Activated naive CD8-positive, alpha-beta T cell treated with anti-CD3 and anti-CD28 coated beads, Interleukin-2, amount 10 ng/mL, durations not matched to agents 7 days and 5 days (primary cell): ENCODE results near the gene HOXC9. TPM values are rescaled to one million over a fixed set of nuclear protein-coding genes. Genes with fewer than 3 reads are reported as not detected.
A peak's percentile ranks its signal among the peaks of the same experiment; 100 is the strongest.

Experiments used
- ATAC-seq: fragments of 150-1000 bp; cut with Tn5 transposase; one replicate; pipeline ENCODE4 v1.10.0; 2021; ENCODE audit warnings: low read depth, moderate library complexity
- POLR2A ChIA-PET: fragments of 350-600 bp; sonication (Branson Sonifier 250); formaldehyde crosslinking; loops from one replicate; lab custom pipeline; 2021; ENCODE audit warnings: antibody characterized with exemption; lab: Charles Lee
- DNase-seq: peaks from one replicate; pipeline ENCODE4 v3.0.0; 2021
- H3K27ac Mint-ChIP-seq: one replicate; pipeline ENCODE4 v1.8.0; 2022; ENCODE audit warnings: mild to moderate bottlenecking, mixed read lengths
- H3K27me3 Mint-ChIP-seq: one replicate; pipeline ENCODE4 v1.8.0; 2022; ENCODE audit warnings: mild to moderate bottlenecking, moderate library complexity, mixed read lengths
- H3K36me3 Mint-ChIP-seq: one replicate; pipeline ENCODE4 v1.8.0; 2021; ENCODE audit warnings: mild to moderate bottlenecking, mixed read lengths
- H3K4me1 Mint-ChIP-seq: one replicate; pipeline ENCODE4 v1.8.0; 2021; ENCODE audit warnings: mixed read lengths
- H3K4me3 Mint-ChIP-seq: one replicate; pipeline ENCODE4 v1.8.0; 2022; ENCODE audit warnings: mild to moderate bottlenecking, moderate library complexity, mixed read lengths
- H3K9me3 Mint-ChIP-seq: one replicate; pipeline ENCODE4 v1.8.0; 2021; ENCODE audit warnings: mixed read lengths
- total RNA-seq, 2 experiments: library from RNA; stranded (reverse); gene quantifications; one replicate each; pipeline ENCODE4 v1.2.3, GENCODE V29; 2021

The HOXC9 gene
- total RNA-seq, 2 experiments from 2014 or later: not detected

GRCh38 chr12:53956251-53956887 is 43.6 kb upstream of the HOXC9 start:
- Mint-ChIP-seq H3K4me3 (peak overlapping the region; percentile 8), H3K4me1 (peaks cover 5% of the 10 kb centered on the region), H3K27ac (peak overlapping the region; percentile 55), H3K36me3 (no peaks in the 10 kb centered on the region), H3K27me3 (peaks cover 90% of the 10 kb centered on the region), H3K9me3 (no peaks in the 10 kb centered on the region)
- DNase-seq: peak; percentile 27
- ATAC-seq: no peak
- POLR2A ChIA-PET: no interaction called here

DNA sequence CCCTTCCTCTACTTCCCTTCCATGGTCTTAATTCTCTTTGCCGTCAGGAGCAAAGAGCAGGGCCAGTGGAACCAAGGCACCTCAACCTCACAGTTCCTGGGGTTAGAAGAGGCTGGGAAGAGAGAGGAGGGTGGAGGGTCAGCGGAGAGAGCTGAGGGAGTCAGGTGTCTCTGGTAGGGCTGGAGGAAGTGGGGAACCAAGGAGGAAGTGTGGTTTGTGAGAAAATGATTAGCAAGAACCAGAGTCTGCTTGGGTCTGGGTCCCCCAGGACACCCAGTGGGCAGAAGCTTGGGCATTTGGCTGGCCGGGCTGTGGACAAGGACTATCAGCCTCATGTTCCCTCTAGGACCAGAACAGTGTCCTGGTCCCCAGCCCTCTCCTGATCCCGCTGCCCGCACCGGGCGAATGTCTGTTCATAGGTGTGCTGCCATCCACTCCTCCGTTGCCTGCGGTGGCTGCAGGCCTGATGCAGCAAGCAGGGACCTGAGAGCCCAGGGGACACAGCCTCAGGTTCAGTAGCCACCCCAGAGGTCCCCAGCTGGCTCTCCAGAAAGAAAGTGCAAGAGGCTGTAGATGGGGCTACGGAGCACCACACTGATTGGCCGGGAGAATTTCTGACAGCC is 42.9 kb upstream of the HOXC9 start:
- POLR2A ChIA-PET: no interaction called here
- H3K4me1 Mint-ChIP-seq: peaks cover 5% of the 10 kb centered on the region
- no peak overlapping the region for H3K4me3 Mint-ChIP-seq

GRCh38 chr12:53958128-53958527 is 41.8 kb upstream of the HOXC9 start:
- no peak overlapping the region for H3K27ac Mint-ChIP-seq
- POLR2A ChIA-PET: no interaction called here
- peaks cover 88% of the 10 kb centered on the region for H3K27me3 Mint-ChIP-seq
- no peaks in the 10 kb centered on the region for H3K36me3 Mint-ChIP-seq
- DNase-seq (no peak), ATAC-seq (no peak)
- H3K9me3 Mint-ChIP-seq: no peaks in the 10 kb centered on the region
- H3K4me3 Mint-ChIP-seq: no peak overlapping the region
- H3K4me1 Mint-ChIP-seq: peaks cover 5% of the 10 kb centered on the region

More for the DNA sequence above, 42.9 kb upstream of the HOXC9 start:
- H3K27me3 Mint-ChIP-seq: peaks cover 90% of the 10 kb centered on the region
- H3K36me3 Mint-ChIP-seq: no peaks in the 10 kb centered on the region
- no peaks in the 10 kb centered on the region for H3K9me3 Mint-ChIP-seq
- DNase-seq (no peak), ATAC-seq (no peak)
- peak overlapping the region; percentile 35 for H3K27ac Mint-ChIP-seq

DNA sequence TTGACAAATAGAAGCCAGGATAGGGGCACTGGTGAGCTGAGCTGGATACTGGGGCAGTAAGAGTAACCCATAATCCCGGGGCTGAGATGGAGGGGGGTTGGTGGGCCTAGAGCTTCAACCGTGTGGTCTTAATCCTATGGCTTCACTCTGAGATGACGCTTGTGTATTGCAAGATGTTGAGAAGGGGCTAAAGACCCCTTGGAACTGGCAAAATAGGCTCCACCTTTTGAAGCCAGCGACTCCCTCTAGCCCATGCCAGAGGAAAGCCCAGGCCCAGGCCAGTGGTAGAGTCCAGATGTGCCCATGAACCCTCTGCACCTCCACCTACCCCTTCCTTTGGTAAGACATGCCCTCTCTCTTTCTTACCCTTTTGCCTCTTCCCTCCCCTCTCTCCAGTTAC is 40.6 kb upstream of the HOXC9 start:
- H3K36me3 Mint-ChIP-seq: no peaks in the 10 kb centered on the region
- ATAC-seq (no peak), DNase-seq (no peak)
- no peak overlapping the region for H3K27ac Mint-ChIP-seq
- no peak overlapping the region for H3K4me3 Mint-ChIP-seq
- peaks cover 3% of the 10 kb centered on the region for H3K4me1 Mint-ChIP-seq
- H3K9me3 Mint-ChIP-seq: no peaks in the 10 kb centered on the region
- peaks cover 87% of the 10 kb centered on the region for H3K27me3 Mint-ChIP-seq
- POLR2A ChIA-PET: no interaction called here

GRCh38 chr12:53960187-53961024 is 39.6 kb upstream of the HOXC9 start:
- Mint-ChIP-seq H3K36me3 (no peaks in the 10 kb centered on the region), H3K4me3 (peak overlapping the region; percentile 4), H3K27me3 (peaks cover 91% of the 10 kb centered on the region), H3K27ac (peak overlapping the region; percentile 20), H3K9me3 (no peaks in the 10 kb centered on the region), H3K4me1 (peaks cover 7% of the 10 kb centered on the region)
- DNase-seq (no peak), ATAC-seq (no peak)
- POLR2A ChIA-PET: no interaction called here

- DNase-seq (peak; percentile 42), ATAC-seq (no peak)
- H3K4me3 Mint-ChIP-seq: no peak overlapping the region
- H3K36me3 Mint-ChIP-seq: peaks cover 2% of the 10 kb centered on the region
- peaks cover 8% of the 10 kb centered on the region for H3K4me1 Mint-ChIP-seq
- H3K9me3 Mint-ChIP-seq: no peaks in the 10 kb centered on the region
- no peak overlapping the region for H3K27ac Mint-ChIP-seq
- peaks cover 91% of the 10 kb centered on the region for H3K27me3 Mint-ChIP-seq
- POLR2A ChIA-PET: no interaction called here
Measured at GRCh38 chr12:53961025-53961761, 38.8 kb upstream of the HOXC9 start.

DNA sequence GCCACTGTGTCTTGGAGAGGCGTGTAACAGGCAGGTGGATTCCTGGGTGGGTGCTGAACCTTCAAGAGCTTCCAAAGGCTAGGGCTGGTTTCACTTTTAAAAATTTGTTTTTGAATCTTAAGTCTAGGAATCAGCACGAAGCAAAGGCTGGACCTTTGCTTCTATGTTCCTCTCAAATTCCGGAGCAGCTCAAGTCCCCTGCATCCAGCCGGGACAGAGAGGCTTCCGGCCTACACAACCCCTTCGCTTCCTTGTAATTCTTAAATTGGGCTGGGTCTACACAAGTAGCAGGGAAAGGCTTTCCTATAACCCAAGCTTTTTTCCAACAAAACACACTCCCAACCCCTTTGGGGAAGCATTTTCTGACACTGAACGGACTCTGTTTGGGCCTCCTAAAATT is 37.0 kb upstream of the HOXC9 start:
- peaks cover 2% of the 10 kb centered on the region for H3K36me3 Mint-ChIP-seq
- no peak for ATAC-seq
- POLR2A ChIA-PET: interaction anchor here (0.6 kb wide), 1 partner anchor 69 kb away, joined by 4 read pairs; no protein-coding TSS in a partner anchor
- DNase-seq: no peak
- peaks cover 14% of the 10 kb centered on the region for H3K4me1 Mint-ChIP-seq
- no peak overlapping the region for H3K27ac Mint-ChIP-seq
- peaks cover 91% of the 10 kb centered on the region for H3K27me3 Mint-ChIP-seq
- no peaks in the 10 kb centered on the region for H3K9me3 Mint-ChIP-seq
- no peak overlapping the region for H3K4me3 Mint-ChIP-seq

DNA sequence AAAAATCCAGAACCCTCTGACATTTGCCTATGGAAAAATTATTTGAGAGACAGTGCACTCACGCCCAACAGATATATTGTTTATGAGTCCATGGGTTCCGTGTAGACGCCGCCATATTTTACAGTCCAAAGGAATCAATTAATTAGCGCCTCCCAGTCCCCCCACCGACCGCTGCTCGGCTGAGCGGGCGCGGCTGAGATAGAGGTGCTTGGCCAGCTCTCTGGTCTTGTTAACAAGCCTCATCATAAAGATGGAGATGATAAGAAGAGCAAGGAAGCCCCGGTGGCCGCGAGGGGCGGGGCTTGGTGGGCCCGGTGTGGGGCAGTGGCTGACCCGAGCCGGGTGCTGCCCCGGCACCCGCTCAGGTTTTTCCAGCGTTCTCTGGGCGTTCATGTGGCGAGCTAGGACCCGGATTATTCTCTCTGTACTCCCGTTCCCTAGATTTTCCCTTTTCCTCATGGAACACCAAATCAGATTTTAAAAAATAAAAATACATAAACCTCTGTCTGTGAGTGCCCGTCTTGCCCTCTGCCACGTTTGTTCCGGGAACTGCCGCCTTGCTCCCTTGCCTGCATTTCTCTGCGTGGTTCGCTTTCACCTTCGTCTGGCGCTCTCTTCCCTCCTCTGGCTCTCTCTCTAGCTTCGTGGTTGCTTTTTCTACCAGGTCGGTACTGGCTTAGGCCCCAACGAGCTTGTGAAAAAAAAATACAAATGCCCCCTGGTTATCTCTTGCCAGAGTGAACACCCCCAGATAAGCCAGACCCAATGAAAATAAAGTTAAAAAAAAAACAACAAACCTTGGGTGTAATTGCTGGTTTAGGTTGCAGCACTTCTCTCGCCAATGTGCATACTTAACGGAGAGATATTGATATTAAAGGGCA is 36.3 kb upstream of the HOXC9 start:
- Mint-ChIP-seq H3K4me3 (no peak overlapping the region), H3K27ac (no peak overlapping the region), H3K36me3 (peaks cover 2% of the 10 kb centered on the region), H3K9me3 (no peaks in the 10 kb centered on the region), H3K27me3 (peaks cover 91% of the 10 kb centered on the region), H3K4me1 (peaks cover 14% of the 10 kb centered on the region)
- ATAC-seq (no peak), DNase-seq (no peak)
- POLR2A ChIA-PET: no interaction called here

- H3K27me3 Mint-ChIP-seq: peaks cover 92% of the 10 kb centered on the region
- H3K9me3 Mint-ChIP-seq: no peaks in the 10 kb centered on the region
- DNase-seq (no peak), ATAC-seq (no peak)
- peaks cover 14% of the 10 kb centered on the region for H3K4me1 Mint-ChIP-seq
- no peak overlapping the region for H3K4me3 Mint-ChIP-seq
- peaks cover 2% of the 10 kb centered on the region for H3K36me3 Mint-ChIP-seq
- H3K27ac Mint-ChIP-seq: no peak overlapping the region
- POLR2A ChIA-PET: no interaction called here
Measured at GRCh38 chr12:53964315-53964713, 35.6 kb upstream of the HOXC9 start.

GRCh38 chr12:53965281-53966084 is 34.5 kb upstream of the HOXC9 start:
- peaks cover 2% of the 10 kb centered on the region for H3K36me3 Mint-ChIP-seq
- no peak overlapping the region for H3K27ac Mint-ChIP-seq
- peak overlapping the region; percentile 11 for H3K4me3 Mint-ChIP-seq
- no peaks in the 10 kb centered on the region for H3K9me3 Mint-ChIP-seq
- peaks cover 92% of the 10 kb centered on the region for H3K27me3 Mint-ChIP-seq
- POLR2A ChIA-PET: interaction anchor here (0.7 kb wide), 1 partner anchor 89 kb away, joined by 3 read pairs; no protein-coding TSS in a partner anchor
- no peak for ATAC-seq
- H3K4me1 Mint-ChIP-seq: peaks cover 14% of the 10 kb centered on the region
- DNase-seq: no peak

DNA sequence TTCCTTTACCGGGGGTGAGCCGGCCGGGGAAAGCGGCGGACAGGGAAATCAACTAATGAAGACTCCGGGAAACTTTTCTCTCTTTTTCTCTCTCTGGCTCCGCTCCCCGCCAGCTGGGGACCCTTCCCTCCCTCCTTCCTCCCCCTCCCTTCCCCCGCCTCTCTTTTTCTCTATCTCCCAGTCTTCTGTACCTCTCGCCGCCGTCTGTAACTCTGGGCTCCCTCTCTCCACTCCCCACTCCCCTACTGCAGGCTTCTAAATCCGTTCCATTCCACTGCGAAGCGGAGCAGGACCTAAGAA is 33.9 kb upstream of the HOXC9 start:
- Mint-ChIP-seq H3K27me3 (peaks cover 94% of the 10 kb centered on the region), H3K9me3 (no peaks in the 10 kb centered on the region), H3K27ac (peak overlapping the region; percentile 55), H3K36me3 (peaks cover 2% of the 10 kb centered on the region), H3K4me1 (peaks cover 14% of the 10 kb centered on the region), H3K4me3 (peak overlapping the region; percentile 29)
- DNase-seq (no peak), ATAC-seq (no peak)
- POLR2A ChIA-PET: no interaction called here
